HG03060 (cell line): ENCODE measurements around the gene USP50.
"Not testable (repeated sequence)": the region's sequence is repeated elsewhere in the genome, so short reads cannot be mapped to it uniquely, and the experiment has no call there.

ENCODE experiments used
- ATAC-seq: cut with Tn5 transposase; IDR thresholded peaks from one replicate; pipeline ENCODE4 v1.9.1; 2021; ENCODE audit warnings: low read depth, moderate number of reproducible peaks; ENCODE audit not compliant: unreplicated experiment

Gene USP50

DNA sequence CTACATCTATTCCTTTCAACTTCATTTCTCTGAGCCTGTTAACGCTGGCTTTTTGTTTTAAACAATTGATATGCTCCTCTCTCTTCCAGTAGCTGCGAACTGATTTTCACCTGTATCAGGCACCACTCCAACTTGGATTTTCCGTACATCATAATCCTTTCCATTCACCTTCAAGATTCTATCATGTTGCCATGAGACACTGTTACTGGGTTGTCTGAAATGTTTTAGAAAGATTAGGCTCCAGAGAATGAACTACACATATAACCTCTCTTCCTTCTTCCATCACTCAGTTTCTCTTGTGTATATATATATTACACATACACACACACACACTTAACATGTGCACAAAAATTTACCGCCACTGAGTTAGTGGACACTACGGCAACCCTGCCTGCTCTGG lies at the start of gene USP50:
USP50 (minus strand) TSS at position 101 of the 400 bp plus-strand sequence. CDS start 141 bp downstream, outside the sequence.
- no peak for ATAC-seq

GRCh38 chr15:50594311-50594710 lies 47.8 kb upstream of the USP50 start:
- ATAC-seq: no peak

DNA sequence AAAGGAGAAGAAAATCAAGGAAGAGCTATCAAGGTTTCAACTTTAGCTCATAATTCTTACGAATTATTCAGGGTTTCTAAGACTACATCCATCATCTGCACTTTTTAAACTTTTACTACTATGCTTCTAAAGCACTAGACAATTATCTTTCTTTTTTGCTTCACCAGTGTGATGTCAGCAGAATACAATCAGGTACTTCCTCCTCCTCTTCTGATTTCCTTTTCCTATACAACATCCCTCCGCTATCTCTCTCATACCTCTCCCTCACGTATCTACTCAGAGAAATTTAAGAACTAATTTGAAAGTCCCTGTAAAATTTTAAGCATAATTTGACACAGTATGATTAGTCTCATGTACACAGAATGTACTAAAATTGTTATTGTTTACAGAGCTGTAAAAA lies 47.3 kb upstream of the USP50 start:
- ATAC-seq: no peak

DNA sequence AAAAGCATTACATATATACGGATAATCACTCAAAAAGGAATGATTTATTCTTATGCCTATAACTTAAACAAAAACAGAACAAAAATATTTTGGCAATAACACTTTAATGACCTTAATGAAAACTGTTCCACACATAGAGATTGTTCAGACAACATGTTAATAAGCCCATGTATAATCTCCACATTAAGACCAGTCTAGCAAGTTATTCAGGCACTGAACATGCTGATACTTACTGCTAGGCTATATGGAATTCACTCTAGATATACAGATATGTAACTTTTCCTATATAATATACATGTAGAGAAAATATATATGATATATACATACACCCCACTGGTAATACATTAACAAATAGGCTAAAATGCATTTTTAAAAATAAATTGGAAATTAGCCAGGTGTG lies 43.8 kb upstream of the USP50 start:
- no peak for ATAC-seq

DNA sequence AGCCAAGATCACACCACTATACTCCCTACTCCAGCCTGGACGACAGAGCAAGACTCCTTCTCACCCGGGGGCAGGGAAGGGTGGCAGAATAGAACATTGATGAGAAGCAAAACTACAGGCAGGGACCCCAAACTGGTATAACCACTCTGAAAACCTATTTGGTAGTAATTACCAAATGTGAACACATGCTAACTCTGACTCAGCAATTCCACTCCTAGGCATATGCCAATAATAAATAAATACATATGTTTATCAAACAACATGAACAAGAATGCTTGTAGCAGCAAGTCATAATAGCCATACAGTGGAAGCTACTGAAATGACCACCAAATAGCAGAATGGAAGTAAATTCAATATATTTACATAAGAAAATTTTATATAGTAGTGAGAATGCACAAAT lies 31.0 kb upstream of the USP50 start:
- no peak for ATAC-seq

- ATAC-seq: no peak
Observed at GRCh38 chr15:50576166-50576565, 29.7 kb upstream of the USP50 start.

DNA sequence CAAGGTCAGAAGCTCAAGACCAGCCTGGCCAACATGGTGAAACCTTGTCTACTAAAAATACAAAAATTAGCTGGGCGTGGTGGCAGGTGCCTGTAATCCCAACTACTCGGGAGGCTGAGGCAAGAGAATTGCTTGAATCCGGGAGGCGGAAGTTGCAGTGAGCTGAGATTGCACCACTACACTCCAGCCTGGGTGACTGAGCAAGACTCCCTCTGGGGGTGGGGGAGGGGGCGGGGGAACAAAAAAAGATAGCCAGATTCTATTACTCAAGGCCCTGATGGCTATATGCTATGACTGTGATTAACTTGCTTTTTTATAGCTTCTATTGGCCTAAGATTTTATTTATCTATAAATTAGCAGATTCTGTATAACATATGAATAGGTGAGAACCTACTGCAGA lies 27.4 kb upstream of the USP50 start:
- ATAC-seq: not testable (repeated sequence)

GRCh38 chr15:50563756-50564155 lies 17.3 kb upstream of the USP50 start:
- ATAC-seq: no peak

- no peak for ATAC-seq
Observed at GRCh38 chr15:50562735-50563640, 16.5 kb upstream of the USP50 start.

DNA sequence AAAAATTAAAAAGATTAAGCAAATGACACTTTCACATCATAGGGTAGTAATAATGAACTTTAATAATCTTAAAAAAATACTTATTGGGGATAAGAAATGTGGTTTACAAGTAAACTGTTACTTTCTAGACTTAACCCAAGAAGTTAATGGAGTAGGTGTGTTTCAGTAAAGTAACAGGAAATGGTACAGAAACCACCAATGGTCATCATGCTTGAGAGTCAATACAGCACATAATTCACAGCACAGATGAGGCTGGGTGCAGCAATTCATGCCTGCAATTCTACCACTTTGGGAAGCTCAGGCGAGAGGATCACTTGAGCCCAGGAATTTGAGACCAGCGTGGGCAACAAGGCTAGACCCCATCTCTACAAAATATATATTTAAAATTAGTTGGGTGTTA lies 11.5 kb upstream of the USP50 start:
- no peak for ATAC-seq

DNA sequence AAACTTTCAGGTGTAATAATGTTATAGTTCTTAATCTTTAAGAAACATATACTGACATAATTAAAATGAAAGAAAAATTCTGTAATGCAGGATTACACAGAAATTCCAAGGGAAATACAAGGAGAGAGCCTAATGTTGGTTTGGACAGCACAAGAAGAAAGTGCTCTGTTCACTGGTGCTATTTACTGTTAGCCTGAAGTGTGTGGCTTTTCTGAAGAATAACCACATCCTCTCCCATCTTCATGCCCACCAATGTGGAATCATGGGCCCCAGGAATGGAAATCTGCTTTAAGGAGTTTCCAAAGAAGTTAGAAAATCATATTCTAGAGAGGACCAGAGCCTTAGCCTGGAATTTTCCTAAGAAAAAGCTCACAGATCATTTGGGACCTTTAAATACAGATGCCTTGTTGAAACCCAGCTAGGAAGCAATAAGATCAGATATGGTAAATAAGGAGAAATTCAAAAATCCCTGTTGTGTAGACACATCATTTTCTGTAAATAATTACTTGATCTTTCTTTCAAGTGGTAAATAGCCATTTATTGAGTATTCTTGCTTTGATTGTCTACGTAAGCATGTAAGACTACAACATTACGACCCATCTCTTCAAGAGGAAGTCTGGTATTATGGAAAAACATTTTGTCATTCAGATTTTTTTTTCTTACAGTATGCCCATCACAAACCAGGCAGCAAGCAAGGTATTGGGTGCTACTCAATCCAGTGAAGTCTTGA lies 10.3 kb upstream of the USP50 start:
- ATAC-seq: no peak

GRCh38 chr15:50552238-50552637 lies 5.8 kb upstream of the USP50 start:
- no peak for ATAC-seq

GRCh38 chr15:50549326-50549725 lies 2.9 kb upstream of the USP50 start:
- ATAC-seq: no peak

DNA sequence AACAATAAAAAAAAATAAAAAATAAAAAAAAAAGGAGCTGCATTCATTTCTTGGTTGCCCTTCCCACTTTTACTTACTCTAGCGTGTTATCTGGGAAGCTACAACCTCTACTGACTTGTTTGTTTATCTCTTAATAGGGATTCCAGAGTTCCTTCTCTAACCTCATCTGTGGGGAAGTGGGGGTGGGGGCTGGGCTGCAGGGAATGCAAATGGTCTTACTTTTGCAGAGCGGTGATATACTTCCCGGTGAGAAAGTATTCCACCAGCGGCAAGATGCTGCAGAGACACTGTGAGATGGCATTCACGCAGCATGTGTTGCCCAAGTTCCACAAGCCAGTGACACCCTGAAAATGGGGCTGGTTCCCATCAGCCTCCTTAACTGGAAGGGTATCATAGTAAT lies 2.1 kb downstream of the USP50 start:
- no peak for ATAC-seq

GRCh38 chr15:50543556-50543955 lies 2.9 kb downstream of the USP50 start:
- ATAC-seq: no peak

- no peak for ATAC-seq
Observed at GRCh38 chr15:50542887-50543210, 3.6 kb downstream of the USP50 start.

DNA sequence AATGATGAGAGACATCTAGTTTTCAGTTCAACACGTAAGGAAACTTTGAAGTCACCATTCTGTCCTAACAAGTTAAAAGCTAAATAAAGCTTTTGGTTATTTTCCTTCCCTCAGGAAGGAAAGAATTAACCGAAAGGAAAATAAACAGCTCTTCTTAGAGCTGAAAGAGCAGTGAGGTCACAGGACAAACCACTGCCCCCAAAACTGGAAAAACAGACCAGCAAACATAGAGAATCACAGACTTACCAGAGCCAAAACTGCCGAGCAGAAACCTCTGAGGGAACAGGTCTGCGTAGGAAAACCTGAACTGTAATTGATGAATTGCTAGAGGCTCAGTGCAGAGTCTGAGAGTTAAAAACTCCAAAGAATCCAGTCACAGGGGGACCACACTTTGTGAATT lies 14.7 kb downstream of the USP50 start:
- ATAC-seq: no peak

DNA sequence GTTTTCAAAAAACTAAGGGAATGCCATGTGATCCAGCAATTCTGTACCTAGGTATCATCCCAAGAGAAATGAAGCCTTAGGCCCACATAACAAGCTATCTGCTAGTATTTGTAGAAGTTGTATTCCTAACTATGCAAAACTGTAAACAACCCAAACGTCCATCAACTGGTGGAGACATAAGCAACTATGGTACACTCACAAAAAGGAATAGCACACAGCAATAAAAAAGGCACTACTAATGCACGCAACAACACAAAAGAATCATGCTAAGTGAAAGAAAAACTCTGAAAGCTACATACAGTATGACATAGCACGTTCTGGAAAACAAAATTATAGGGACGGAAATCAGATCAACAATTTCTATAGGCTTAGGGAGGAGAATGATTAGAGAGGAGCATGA lies 15.3 kb downstream of the USP50 start:
- ATAC-seq: no peak

DNA sequence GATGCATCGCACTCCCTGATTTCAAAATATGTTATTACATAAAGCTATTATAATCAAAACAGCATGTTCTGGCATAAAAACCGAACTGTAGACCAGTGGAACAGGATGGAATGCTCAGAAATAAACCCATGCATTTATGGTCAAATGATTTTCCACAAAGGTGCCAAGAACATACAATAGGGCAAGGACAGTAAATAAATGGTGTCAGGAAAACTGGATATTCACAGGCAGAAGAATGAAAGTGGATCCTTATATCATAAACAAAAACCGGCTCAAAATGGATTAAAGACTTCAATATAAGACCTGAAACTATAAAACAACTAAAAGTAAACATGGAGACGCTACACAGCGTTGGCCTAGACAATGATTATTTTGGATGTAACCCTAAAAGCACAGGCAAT lies 22.6 kb downstream of the USP50 start:
- ATAC-seq: no peak

DNA sequence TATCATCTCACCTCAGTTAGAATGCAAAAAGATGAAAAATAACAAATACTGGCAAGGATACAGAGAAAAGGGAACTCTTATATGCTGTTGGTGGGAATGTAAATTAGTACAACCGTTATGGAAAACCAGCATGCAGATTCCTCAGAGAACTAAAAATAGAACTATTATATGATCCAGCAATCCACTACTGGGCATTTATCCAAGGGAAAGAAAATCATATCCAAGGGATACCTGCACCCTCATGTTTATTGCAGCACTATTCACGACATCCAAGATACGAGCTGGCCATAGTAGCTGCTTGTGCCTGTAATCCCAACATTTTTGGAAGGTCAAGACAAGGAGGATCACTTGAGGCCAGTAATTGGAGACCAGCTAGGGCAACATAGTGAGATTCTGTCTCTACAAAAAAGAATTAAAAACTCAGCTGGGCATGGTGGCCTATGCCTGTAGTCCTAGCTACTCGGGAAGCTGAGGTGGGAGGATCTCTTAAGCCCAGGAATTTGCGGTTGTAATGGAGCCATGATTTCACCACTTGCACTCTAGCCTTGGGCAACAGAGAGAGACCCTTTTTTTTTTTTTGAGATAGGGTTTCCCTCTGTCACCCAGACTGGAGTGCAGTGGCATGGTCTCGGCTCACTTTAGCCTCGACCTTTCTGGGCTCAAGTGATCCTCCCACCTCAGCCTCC lies 26.6 kb downstream of the USP50 start:
- ATAC-seq: no peak

DNA sequence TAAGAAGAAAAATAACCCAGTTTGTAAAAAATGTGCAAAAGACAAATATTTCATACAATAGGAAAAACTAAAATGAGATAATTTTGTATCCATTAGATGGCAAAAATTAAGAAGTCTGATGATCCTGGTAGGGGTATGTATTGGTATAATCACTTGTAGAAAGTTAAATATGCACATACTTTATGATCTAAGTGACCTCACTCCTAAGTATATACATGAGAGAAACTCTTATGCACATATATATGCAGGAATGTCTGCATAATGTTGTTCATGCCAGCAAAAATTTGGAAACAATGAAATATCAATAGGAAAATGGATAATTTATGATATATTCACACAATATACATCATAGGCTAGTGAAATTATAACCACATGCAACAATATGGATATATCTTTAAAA lies 33.5 kb downstream of the USP50 start:
- ATAC-seq: no peak
